Uterus (tissue), 2 donors: ENCODE results near the gene TTLL12.

Experiments used
- POLR2A ChIP-seq, 2 donors: fragments of 450-650 bp; IDR thresholded peaks; one replicate each; pipeline ENCODE4 v1.6.1; 2016; ENCODE audit warnings: antibody characterized with exemption in 2 of 2, mild to moderate bottlenecking in 1 of 2, moderate library complexity in 1 of 2
- TF ChIP-seq, protein P1 (sequence below), 4 experiments: fragments of 200-600 bp in 2 of 4; fragments of 450-650 bp in 2 of 4; sonication (generic) in 2 of 4; IDR thresholded peaks; one replicate each; pipeline ENCODE4 v1.5.1; 2016 to 2019; ENCODE audit warnings: antibody characterized with exemption in 4 of 4, mild to moderate bottlenecking in 2 of 4, moderate library complexity in 1 of 4

DNA sequence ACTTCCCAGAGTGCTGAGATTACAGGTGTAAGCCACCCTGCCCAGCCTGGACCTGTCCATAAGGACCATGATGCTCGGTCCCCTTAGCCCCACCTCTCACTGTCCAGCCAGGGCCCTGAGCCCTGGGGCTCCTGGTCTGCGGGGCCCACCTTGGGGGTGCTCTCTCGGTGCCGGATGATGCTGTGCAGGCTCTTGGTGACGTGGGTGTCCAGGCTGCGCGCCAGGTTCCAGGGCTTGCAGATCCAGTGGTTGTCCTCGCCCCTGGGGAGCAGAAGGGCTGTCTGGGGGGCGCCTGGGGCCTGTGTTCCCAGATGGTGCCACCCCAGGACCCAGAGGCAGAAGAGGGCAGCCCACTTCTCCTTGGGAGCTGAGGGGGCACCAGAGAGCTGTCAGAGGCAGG is 13.4 kb downstream of the TTLL12 start:
- TF ChIP-seq, protein P1, sequence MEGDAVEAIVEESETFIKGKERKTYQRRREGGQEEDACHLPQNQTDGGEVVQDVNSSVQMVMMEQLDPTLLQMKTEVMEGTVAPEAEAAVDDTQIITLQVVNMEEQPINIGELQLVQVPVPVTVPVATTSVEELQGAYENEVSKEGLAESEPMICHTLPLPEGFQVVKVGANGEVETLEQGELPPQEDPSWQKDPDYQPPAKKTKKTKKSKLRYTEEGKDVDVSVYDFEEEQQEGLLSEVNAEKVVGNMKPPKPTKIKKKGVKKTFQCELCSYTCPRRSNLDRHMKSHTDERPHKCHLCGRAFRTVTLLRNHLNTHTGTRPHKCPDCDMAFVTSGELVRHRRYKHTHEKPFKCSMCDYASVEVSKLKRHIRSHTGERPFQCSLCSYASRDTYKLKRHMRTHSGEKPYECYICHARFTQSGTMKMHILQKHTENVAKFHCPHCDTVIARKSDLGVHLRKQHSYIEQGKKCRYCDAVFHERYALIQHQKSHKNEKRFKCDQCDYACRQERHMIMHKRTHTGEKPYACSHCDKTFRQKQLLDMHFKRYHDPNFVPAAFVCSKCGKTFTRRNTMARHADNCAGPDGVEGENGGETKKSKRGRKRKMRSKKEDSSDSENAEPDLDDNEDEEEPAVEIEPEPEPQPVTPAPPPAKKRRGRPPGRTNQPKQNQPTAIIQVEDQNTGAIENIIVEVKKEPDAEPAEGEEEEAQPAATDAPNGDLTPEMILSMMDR (IDR thresholded peaks at IDR 0.05) = no peak
- no peak for TF ChIP-seq POLR2A (IDR thresholded peaks at IDR 0.05)
